IPS-18a (cell line): Measurements from ENCODE around the gene MCM7.
A peak's percentile ranks its signal among the peaks of the same experiment; 100 is the strongest.

ENCODE experiments used
- H3K27ac ChIP-seq: one replicate; pipeline ENCODE4 v1.5.1; 2013; ENCODE audit warnings: low read length
- H3K27me3 ChIP-seq: one replicate; pipeline ENCODE4 v1.6.1; 2013; ENCODE audit warnings: mild to moderate bottlenecking, low read length; ENCODE audit not compliant: control insufficient read depth, insufficient read depth
- H3K36me3 ChIP-seq: one replicate; pipeline ENCODE4 v1.6.1; 2013; ENCODE audit warnings: low read depth, low read length; ENCODE audit not compliant: control insufficient read depth
- H3K4me1 ChIP-seq: one replicate; pipeline ENCODE4 v1.6.1; 2013; ENCODE audit warnings: low read depth, low read length; ENCODE audit not compliant: control insufficient read depth
- H3K4me3 ChIP-seq: one replicate; pipeline ENCODE4 v1.5.1; 2013; ENCODE audit warnings: low read length
- H3K9ac ChIP-seq: one replicate; pipeline ENCODE4 v1.6.1; 2013; ENCODE audit warnings: mild to moderate bottlenecking, low read length, moderate library complexity
- H3K9me3 ChIP-seq: one replicate; pipeline ENCODE4 v1.6.1; 2013; ENCODE audit warnings: low read depth, low read length; ENCODE audit not compliant: control insufficient read depth

MCM7 gene

DNA sequence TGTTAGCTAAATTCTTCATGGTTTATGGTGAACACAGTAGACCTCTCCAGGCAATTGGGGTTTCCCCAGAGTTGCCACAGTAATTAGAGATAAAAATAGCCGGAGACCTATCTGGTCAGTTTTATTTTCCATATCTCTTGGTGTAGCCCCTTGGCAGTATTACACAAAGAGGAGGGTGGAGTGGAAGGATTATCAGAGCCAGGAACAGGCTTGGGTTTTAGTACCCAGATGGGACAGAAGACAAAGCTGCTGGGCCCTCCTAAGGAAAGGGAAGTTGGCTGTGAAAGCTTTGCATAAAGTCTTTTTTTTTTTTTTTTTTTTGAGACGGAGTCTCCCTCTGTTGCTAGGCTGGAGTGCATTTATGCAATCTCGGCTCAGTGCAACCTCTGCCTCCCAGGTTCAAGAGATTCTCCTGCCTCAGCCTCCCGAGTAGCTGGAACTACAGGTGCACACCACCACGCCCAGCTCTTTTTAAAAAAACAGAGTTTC, 41.9 kb downstream of the MCM7 start:
- H3K27ac ChIP-seq = no peak overlapping the region
- no peaks in the 10 kb centered on the region for H3K4me1 ChIP-seq
- no peak overlapping the region for H3K9ac ChIP-seq
- H3K4me3 ChIP-seq = no peak overlapping the region
- H3K9me3 ChIP-seq = no peaks in the 10 kb centered on the region
- peaks cover 39% of the 10 kb centered on the region for H3K36me3 ChIP-seq
- H3K27me3 ChIP-seq = no peaks in the 10 kb centered on the region

DNA sequence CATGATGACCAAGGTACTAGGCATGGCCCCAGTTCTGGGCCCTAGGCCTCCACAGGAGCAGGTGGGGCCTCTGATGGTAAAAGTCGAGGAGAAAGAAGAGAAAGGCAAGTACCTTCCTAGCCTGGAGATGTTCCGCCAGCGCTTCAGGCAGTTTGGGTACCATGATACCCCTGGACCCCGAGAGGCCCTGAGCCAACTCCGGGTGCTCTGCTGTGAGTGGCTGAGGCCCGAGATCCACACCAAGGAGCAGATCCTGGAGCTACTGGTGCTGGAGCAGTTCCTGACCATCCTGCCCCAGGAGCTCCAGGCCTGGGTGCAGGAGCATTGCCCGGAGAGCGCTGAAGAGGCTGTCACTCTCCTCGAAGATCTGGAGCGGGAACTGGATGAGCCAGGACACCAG, 44.2 kb downstream of the MCM7 start:
- H3K9ac ChIP-seq = no peak overlapping the region
- H3K4me3 ChIP-seq = no peak overlapping the region
- H3K27ac ChIP-seq = no peak overlapping the region
- no peaks in the 10 kb centered on the region for H3K9me3 ChIP-seq
- no peaks in the 10 kb centered on the region for H3K4me1 ChIP-seq
- no peaks in the 10 kb centered on the region for H3K27me3 ChIP-seq
- peaks cover 28% of the 10 kb centered on the region for H3K36me3 ChIP-seq

DNA sequence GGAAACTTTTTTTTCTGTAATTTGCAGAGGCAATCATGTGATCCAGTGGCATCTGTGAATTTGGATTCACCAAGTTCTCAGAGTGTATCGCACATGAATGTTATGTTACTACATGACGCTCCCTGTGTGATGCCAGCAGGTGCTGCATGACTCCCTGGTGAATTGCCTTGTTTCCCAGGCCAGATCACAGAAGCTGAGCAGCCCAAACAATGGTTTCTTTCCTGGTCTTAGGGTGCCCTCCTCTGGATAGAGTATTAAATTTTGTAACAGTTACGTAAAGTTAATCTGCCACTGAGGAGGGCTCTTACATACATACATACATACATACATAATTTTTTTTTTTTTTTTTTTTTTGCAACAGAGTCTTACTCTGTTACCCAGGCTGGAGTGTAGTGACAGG, 48.0 kb downstream of the MCM7 start:
- Histone ChIP-seq H3K27me3 (no peaks in the 10 kb centered on the region), H3K27ac (no peak overlapping the region), H3K9me3 (no peaks in the 10 kb centered on the region)

DNA sequence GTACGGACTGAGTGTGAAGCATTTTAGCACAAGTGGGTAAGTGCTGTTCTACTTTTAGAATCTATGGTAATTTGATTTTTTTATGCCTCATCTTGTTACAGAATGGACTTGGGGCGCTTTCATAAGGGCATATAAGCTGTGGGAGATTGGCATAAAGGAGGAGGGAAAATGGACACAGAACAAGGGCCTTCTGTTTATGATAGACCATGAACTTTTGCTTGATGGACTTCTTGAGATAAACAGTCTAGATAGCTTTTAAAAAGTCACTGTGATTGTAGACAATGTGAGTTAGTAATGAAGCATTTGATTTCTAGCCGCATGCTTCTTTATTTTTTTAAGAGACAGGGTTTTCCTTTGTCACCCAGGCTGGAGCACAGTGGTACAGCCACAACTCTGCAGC, 49.6 kb downstream of the MCM7 start:
- Histone ChIP-seq H3K4me3 (no peak overlapping the region), H3K9ac (no peak overlapping the region), H3K27ac (no peak overlapping the region), H3K9me3 (no peaks in the 10 kb centered on the region), H3K27me3 (no peaks in the 10 kb centered on the region), H3K36me3 (peaks cover under 1% of the 10 kb centered on the region), H3K4me1 (peaks cover 5% of the 10 kb centered on the region)

More for the DNA sequence above, 48.0 kb downstream of the MCM7 start:
- peaks cover 5% of the 10 kb centered on the region for H3K4me1 ChIP-seq
- H3K4me3 ChIP-seq = no peak overlapping the region
- H3K36me3 ChIP-seq = peaks cover 16% of the 10 kb centered on the region
- H3K9ac ChIP-seq = no peak overlapping the region

DNA sequence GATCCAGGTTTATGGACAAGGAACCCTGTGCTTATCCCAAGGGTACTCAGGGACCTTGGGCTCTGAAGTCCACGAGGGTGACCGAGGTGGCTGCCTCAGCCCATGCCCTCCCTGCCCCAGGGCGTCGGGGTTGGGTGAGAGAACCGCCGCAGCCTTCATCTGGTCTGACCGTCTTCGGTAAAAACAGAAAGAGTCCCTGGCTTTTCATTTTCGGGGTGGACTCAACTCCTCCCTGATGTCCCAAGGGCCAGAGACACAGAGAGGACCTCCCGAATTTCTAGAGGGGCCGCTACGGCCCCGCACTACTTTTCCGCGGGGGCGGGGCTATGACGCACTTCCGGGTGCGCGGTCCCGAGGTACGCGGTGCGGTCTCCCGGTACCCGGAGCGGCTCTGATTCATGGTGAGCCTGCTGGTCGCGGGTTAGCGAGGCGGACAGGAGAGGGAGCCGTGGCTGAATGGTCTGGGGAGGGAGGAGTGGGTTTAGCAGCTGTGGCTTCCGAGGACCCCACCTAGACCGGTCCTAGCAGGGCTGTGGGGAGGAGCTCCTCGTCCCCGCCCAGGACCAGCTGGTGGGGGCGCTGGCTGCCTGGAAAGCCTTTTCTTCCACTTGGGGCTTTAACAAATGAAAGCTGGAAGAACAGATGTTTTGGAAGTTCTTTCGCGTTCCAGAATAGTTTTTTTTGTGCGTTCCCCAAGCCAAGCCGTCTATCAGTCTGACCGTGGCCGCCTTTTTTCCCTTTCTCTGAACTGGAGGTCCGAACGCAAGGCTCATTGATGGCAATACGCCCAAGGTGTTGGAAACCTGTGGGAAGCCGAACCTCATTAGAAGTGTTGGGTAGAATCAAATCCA, 51.5 kb downstream of the MCM7 start, which contains the start of gene ZSCAN21:
Gene ZSCAN21 (plus strand): TSS at position 334 of the 851 bp plus-strand sequence. CDS start 7,233 bp downstream, outside the sequence.
- Histone ChIP-seq H3K4me3 (peak within 1 kb of the TSS; percentile 99), H3K27ac (peak within 1 kb of the TSS; percentile 90), H3K9ac (peak within 1 kb of the TSS; percentile 89)

DNA sequence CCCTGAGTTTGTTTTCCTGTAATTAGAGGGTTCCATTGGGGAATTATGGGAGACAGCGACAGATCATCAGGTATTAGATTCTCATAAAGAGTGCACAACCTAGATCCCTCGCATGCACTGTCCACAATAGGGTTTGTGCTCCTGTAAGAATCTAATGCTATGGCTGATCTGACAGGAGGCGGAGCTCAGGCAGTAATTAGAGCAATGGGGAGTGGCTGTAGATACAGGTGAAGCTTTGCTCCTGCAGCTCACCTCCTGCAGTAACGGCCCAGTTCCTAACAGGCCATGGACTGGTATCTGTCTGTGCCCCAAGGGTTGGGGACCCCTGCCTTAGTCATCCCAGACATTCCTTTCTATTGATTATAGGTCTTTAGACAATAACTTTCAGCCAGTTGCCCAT, 52.5 kb downstream of the MCM7 start:
- no peaks in the 10 kb centered on the region for H3K9me3 ChIP-seq
- H3K4me3 ChIP-seq = no peak overlapping the region
- no peaks in the 10 kb centered on the region for H3K27me3 ChIP-seq
- no peak overlapping the region for H3K9ac ChIP-seq
- H3K4me1 ChIP-seq = peaks cover 5% of the 10 kb centered on the region
- H3K36me3 ChIP-seq = no peaks in the 10 kb centered on the region
- no peak overlapping the region for H3K27ac ChIP-seq

More for the DNA sequence above, 51.5 kb downstream of the MCM7 start, which contains the start of gene ZSCAN21:
- H3K9me3 ChIP-seq = no peaks in the 10 kb centered on the region
- H3K36me3 ChIP-seq = no peaks in the 10 kb centered on the region
- peaks cover 5% of the 10 kb centered on the region for H3K4me1 ChIP-seq
- no peaks in the 10 kb centered on the region for H3K27me3 ChIP-seq

DNA sequence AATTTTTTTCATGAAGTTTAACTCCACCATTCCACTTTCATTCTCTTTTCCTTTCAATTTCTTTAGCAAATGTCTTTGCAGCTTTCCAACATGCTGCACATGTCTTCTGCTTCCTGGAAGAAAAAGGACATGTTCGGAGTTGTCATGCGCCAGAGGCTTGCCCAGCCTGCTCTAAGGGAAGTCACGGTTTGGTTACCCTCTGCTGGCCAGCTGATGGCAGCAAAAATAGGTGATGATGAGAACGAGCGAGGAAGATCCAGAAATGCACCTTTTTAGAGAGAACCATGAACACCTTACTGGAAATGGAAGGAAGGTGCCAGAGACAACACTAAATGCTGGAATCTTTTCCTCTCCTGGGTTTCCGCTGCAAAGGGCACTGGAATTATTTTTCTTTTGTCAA, 56.5 kb downstream of the MCM7 start:
- Histone ChIP-seq H3K36me3 (no peaks in the 10 kb centered on the region), H3K27me3 (no peaks in the 10 kb centered on the region), H3K9ac (no peak overlapping the region), H3K27ac (no peak overlapping the region), H3K9me3 (peaks cover 3% of the 10 kb centered on the region), H3K4me1 (peaks cover 5% of the 10 kb centered on the region), H3K4me3 (no peak overlapping the region)
